Neuron (in vitro differentiated cells): Measurements from ENCODE around the gene CDKN2AIP.

Source experiments
- H2AFZ ChIP-seq: one replicate; pipeline ENCODE4 v1.6.1; 2013; ENCODE audit warnings: low read depth, mild to moderate bottlenecking, inconsistent platforms, low read length, moderate library complexity
- H3K27me3 ChIP-seq: one replicate; pipeline ENCODE4 v1.6.1; 2013; ENCODE audit warnings: low read length; ENCODE audit not compliant: insufficient read depth
- H3K36me3 ChIP-seq: one replicate; pipeline ENCODE4 v1.6.1; 2013; ENCODE audit warnings: low read length; ENCODE audit not compliant: insufficient read depth
- H3K4me1 ChIP-seq: one replicate; pipeline ENCODE4 v1.6.1; 2013; ENCODE audit warnings: low read length; ENCODE audit not compliant: insufficient read depth
- H3K4me3 ChIP-seq: 2 replicates; pipeline ENCODE4 v1.5.1; 2013; ENCODE audit warnings: mild to moderate bottlenecking, low read length, moderate library complexity
- H3K9me3 ChIP-seq: one replicate; pipeline ENCODE4 v1.6.1; 2013; ENCODE audit warnings: low read length

The CDKN2AIP gene

GRCh38 chr4:183444214-183445096, at the start of gene CDKN2AIP:
TSS of gene CDKN2AIP (plus strand) at chr4:183444636. CDS start at chr4:183444798, 162 bp downstream.
- peak within 1 kb of the TSS; percentile 44 for H2AFZ ChIP-seq
- peaks cover 38% of the 10 kb centered on the region for H3K36me3 ChIP-seq
- H3K4me1 ChIP-seq: peaks cover 17% of the 10 kb centered on the region
- H3K9me3 ChIP-seq: no peaks in the 10 kb centered on the region
- no peaks in the 10 kb centered on the region for H3K27me3 ChIP-seq
- H3K4me3 ChIP-seq: peak within 1 kb of the TSS; percentile 95

DNA sequence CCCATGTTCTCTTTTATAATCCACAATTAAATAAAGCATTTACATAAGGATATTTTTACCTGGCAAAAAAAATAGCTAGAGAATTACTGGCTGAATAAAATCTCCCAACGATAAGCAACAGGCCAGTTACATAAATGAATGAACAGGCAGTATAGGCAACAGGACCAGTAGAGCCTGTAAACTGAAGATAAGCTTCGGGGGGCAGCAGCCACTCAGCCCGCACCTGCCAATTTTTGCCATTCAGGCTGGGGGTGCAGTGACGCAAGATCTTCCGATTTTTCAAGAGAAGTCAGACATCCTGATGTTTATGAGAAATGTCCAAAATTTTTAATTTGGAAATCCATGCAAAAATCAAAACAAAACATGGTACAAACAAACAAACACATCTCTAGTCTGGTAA, 49.0 kb upstream of the CDKN2AIP start:
- H3K9me3 ChIP-seq: no peaks in the 10 kb centered on the region

DNA sequence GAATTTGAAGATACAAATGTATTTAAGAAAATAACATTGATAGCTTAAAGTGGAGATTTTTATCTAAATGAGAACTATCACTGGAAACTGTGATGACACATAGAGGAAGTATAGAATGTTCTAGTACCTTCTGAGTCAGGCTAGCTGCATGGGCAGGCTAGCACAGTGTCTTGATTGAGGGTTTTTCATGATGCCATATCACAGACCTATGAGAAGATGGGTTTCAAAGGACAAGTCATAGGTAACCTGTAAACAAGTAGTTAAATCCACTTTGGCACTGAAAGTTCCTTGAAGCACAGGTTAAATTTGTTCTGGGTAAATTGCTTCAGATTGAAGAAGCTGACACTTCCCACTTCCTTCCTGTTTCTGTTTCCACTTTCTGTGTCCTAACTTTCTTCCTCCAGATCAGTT, 48.2 kb upstream of the CDKN2AIP start:
- Histone ChIP-seq H3K4me1 (peaks cover 3% of the 10 kb centered on the region), H3K27me3 (peaks cover 4% of the 10 kb centered on the region), H3K36me3 (no peaks in the 10 kb centered on the region), H3K9me3 (no peaks in the 10 kb centered on the region), H3K4me3 (no peak overlapping the region), H2AFZ (no peak overlapping the region)

More for the DNA sequence above, 49.0 kb upstream of the CDKN2AIP start:
- peaks cover 4% of the 10 kb centered on the region for H3K27me3 ChIP-seq
- no peak overlapping the region for H3K4me3 ChIP-seq
- H3K36me3 ChIP-seq: no peaks in the 10 kb centered on the region
- H2AFZ ChIP-seq: no peak overlapping the region
- peaks cover 3% of the 10 kb centered on the region for H3K4me1 ChIP-seq

GRCh38 chr4:183397741-183398297, 46.6 kb upstream of the CDKN2AIP start:
- Histone ChIP-seq H3K9me3 (no peaks in the 10 kb centered on the region), H3K4me1 (peaks cover 3% of the 10 kb centered on the region), H2AFZ (peak overlapping the region; percentile 68), H3K27me3 (peaks cover 4% of the 10 kb centered on the region), H3K36me3 (no peaks in the 10 kb centered on the region), H3K4me3 (no peak overlapping the region)

DNA sequence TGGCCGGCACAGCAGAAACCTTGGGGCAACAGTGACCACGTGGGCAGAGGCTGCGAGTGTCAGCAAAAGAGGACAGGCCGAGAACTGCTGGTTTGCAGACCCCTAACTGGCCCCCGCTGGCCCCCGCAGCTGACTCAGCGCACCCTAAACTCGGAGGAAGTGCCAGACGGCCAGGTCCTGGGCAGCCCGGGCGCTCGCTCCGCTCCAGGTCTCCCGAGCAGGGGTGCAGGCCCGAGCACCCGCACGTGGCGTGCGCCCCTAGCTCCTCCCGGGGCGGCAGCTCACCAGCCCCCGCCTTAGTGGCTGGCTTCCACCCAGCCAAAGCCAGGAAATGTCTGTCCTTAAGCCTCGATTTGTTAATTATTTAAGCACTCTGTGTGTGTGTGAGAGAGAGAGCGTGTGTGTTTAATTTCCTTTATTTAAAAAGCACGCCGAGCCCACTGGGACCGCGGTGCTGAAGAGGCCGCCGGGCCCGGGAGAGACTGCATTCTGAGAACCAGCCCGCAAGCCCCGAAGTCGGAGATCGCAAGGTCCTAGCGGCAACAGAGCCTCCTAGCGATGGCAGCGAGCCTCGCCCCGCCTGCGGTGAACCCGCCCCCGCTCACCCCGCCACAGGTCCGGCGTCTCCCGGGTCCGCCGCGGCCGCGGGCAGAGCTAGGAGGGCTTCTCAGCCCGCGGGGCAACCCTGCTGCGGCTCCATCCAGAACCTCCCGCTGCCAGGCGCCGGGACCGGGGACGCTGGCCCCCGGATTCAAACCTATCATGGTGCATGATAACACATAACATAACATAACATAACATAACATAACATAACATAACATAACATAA, 45.9 kb upstream of the CDKN2AIP start:
- Histone ChIP-seq H3K4me3 (peak overlapping the region; percentile 45), H3K36me3 (no peaks in the 10 kb centered on the region), H3K9me3 (no peaks in the 10 kb centered on the region), H3K27me3 (peaks cover 4% of the 10 kb centered on the region), H3K4me1 (peaks cover 3% of the 10 kb centered on the region), H2AFZ (peak overlapping the region; percentile 68)

- H3K27me3 ChIP-seq: peaks cover 4% of the 10 kb centered on the region
- H3K36me3 ChIP-seq: no peaks in the 10 kb centered on the region
- no peak overlapping the region for H3K4me3 ChIP-seq
Measured at GRCh38 chr4:183399126-183399522, 45.3 kb upstream of the CDKN2AIP start.

DNA sequence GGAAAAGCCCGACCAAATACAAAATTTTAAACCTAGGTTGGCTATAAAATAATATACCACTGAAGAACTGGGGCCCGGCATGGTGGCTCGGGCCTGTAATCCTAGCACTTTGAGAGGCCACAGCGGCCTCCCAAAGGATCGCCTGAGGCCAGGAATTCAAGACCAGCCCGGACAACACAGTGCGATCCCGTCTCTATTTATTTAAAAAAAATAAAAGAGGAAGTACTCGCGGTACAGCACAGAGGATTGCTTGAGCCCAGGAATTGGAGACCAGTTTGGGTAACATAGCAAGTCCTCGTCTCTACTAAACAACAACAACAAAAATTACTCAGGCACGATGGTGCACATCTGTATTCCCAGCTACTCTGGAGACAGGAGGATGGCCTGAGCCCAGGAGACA, 44.8 kb upstream of the CDKN2AIP start:
- Histone ChIP-seq H3K4me3 (no peak overlapping the region), H3K4me1 (peaks cover 3% of the 10 kb centered on the region), H2AFZ (no peak overlapping the region), H3K9me3 (no peaks in the 10 kb centered on the region), H3K36me3 (no peaks in the 10 kb centered on the region), H3K27me3 (peaks cover 4% of the 10 kb centered on the region)

More at GRCh38 chr4:183399126-183399522, 45.3 kb upstream of the CDKN2AIP start:
- Histone ChIP-seq H3K4me1 (peaks cover 3% of the 10 kb centered on the region), H3K9me3 (no peaks in the 10 kb centered on the region), H2AFZ (peak overlapping the region; percentile 68)

- H2AFZ ChIP-seq: no peak overlapping the region
- H3K36me3 ChIP-seq: no peaks in the 10 kb centered on the region
Measured at GRCh38 chr4:183400035-183400434, 44.4 kb upstream of the CDKN2AIP start.

DNA sequence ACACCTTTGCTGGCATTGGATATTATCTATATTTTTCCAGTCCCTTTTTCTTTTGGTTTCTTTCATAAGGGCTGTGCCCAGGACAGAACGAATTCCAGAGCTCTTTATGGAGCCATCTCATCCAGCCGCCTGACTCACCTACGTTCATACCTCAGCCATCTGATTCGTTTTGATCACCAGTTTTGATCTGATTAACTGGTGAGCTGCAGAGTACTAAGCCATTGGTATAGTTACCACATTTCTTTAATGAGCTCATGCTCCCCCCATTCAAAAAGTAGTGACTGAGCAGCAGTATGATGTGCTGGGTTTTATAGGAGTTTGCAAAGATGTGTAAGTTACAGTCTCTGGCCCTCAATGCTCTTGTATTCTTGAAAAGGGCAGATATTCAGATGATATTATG, 43.0 kb upstream of the CDKN2AIP start:
- Histone ChIP-seq H3K4me1 (peaks cover 3% of the 10 kb centered on the region), H3K27me3 (peaks cover 4% of the 10 kb centered on the region), H3K4me3 (no peak overlapping the region), H2AFZ (no peak overlapping the region), H3K9me3 (no peaks in the 10 kb centered on the region), H3K36me3 (no peaks in the 10 kb centered on the region)

More at GRCh38 chr4:183400035-183400434, 44.4 kb upstream of the CDKN2AIP start:
- no peak overlapping the region for H3K4me3 ChIP-seq
- no peaks in the 10 kb centered on the region for H3K9me3 ChIP-seq
- peaks cover 3% of the 10 kb centered on the region for H3K4me1 ChIP-seq
- peaks cover 4% of the 10 kb centered on the region for H3K27me3 ChIP-seq

GRCh38 chr4:183402771-183403170, 41.7 kb upstream of the CDKN2AIP start:
- Histone ChIP-seq H3K9me3 (no peaks in the 10 kb centered on the region), H3K4me1 (peaks cover 6% of the 10 kb centered on the region), H3K4me3 (no peak overlapping the region), H3K36me3 (no peaks in the 10 kb centered on the region), H3K27me3 (peaks cover 4% of the 10 kb centered on the region), H2AFZ (no peak overlapping the region)

GRCh38 chr4:183403486-183403885, 41.0 kb upstream of the CDKN2AIP start:
- Histone ChIP-seq H2AFZ (no peak overlapping the region), H3K9me3 (no peaks in the 10 kb centered on the region), H3K36me3 (no peaks in the 10 kb centered on the region), H3K4me3 (no peak overlapping the region), H3K4me1 (peaks cover 3% of the 10 kb centered on the region), H3K27me3 (peaks cover 4% of the 10 kb centered on the region)

GRCh38 chr4:183403961-183404360, 40.5 kb upstream of the CDKN2AIP start:
- Histone ChIP-seq H3K9me3 (no peaks in the 10 kb centered on the region), H3K36me3 (no peaks in the 10 kb centered on the region), H3K4me1 (peaks cover 7% of the 10 kb centered on the region), H3K4me3 (no peak overlapping the region), H2AFZ (no peak overlapping the region), H3K27me3 (peaks cover 4% of the 10 kb centered on the region)

- Histone ChIP-seq H3K4me3 (no peak overlapping the region), H3K36me3 (no peaks in the 10 kb centered on the region), H3K4me1 (peaks cover 8% of the 10 kb centered on the region), H3K27me3 (peaks cover under 1% of the 10 kb centered on the region), H3K9me3 (no peaks in the 10 kb centered on the region), H2AFZ (no peak overlapping the region)
Measured at GRCh38 chr4:183405303-183405702, 39.1 kb upstream of the CDKN2AIP start.
